Stimulated activated CD4-positive, alpha-beta T cell treated with anti-CD3 and anti-CD28 coated beads, Interleukin-12 subunit alpha, Interleukin-12 subunit beta, amount 100 ng/mL, for 24 hours (primary cell): Measurements from ENCODE around the gene SYDE2.
"Not testable (repeated sequence)": the region's sequence is repeated elsewhere in the genome, so short reads cannot be mapped to it uniquely, and the experiment has no call there.

Experiments used
- DNase-seq, 2 experiments: peaks; one replicate each; pipeline ENCODE4 v3.0.0-alpha.2; 2020; ENCODE audit warnings: low read depth in 2 of 2

Gene SYDE2

GRCh38 chr1:85174503-85174902 is 26.3 kb downstream of the SYDE2 start:
- DNase-seq, result no peak

DNA sequence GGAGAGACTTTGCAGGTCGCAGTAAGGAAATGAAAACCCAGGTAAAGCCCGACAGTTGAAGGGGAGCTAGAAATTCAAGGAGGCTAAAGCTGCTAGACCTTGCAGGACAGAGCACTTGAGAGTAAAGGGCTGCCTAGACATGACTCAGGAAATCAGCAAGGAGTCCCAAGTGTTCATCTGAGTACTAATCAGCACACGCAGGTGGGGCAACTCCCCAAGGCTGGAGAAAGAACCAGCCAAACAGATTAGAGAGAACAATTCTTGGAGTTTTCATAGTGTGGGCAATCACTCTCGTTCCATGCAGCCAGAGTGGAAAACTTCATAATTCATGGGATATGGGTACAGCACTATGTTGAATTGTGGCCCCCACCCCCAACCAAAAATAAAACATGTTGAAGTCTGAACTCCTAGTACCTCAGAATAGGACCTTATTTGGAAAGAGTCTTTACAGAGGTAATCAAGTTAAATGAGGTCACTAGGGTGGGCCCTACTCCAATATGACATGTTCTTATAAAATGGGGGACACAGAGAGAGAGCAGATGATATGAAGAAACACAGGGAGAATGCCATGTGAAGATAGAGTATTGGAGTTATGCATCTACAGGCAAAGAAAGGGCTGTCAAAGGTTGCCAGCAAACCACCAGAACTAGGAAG is 28.0 kb downstream of the SYDE2 start:
- no peak for DNase-seq

GRCh38 chr1:85171721-85172120 is 29.1 kb downstream of the SYDE2 start:
- no peak for DNase-seq

- no peak for DNase-seq
Measured at GRCh38 chr1:85168884-85169283, 31.9 kb downstream of the SYDE2 start.

DNA sequence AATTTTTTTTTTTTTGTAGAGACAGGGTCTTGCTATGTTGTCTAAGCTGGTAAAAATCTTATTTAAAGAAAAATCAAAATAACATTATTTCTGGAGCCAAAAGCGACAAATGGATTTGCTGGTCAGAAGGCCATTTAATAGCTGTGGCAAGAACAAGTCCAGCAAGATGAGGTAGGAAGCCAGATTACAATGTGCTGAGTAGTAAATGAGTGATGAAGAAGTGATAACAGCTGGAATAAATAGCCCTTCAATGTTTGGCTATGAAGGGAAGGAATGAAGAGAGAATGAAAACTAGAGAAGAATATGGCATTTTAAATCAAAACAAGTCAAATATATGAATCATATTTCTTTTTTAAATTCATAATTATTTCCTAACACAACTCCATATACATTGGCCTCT is 34.5 kb downstream of the SYDE2 start:
- no peak for DNase-seq

DNA sequence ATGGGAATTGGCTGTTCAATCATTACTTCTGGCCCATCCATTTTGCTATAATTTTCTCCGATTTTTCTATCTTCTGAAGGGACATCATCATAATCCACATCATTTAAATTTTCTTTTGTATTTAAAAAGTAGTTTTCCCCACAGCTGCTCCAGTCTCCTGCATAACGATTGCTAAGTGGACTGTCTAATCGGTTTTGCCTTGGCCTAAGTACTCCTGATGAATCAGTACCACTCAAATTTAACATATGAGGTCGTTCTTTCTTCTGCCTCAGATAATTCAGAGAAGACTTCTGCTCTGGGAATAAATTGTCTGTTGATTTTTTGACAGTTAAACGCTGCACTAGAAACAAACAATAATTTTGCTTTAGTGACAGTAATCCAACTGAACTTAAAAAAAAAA is 41.9 kb downstream of the SYDE2 start:
- no peak for DNase-seq

- DNase-seq, result no peak
Measured at GRCh38 chr1:85157436-85157835, 43.4 kb downstream of the SYDE2 start.

GRCh38 chr1:85153149-85153891 is 47.5 kb downstream of the SYDE2 start:
- DNase-seq, result no peak

DNA sequence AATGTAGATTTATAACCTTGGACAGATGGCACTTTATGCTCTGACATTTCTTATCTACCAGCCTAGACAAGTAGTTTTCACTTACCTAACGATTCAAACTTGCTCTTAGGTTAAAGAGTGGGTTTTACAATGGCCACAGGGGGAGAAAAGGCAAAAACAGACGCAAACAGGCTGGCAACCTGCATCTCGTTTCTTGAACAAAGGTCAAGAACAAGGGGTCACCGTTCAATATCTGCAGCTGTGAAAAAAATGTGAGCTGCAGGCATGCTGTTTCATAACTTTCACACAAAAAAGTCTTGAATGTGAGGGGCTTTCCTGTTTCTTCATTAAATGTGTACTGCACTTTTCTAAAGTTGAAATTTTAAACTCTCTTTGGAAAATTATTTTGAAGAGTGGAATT is 49.4 kb downstream of the SYDE2 start:
- DNase-seq, result no peak

DNA sequence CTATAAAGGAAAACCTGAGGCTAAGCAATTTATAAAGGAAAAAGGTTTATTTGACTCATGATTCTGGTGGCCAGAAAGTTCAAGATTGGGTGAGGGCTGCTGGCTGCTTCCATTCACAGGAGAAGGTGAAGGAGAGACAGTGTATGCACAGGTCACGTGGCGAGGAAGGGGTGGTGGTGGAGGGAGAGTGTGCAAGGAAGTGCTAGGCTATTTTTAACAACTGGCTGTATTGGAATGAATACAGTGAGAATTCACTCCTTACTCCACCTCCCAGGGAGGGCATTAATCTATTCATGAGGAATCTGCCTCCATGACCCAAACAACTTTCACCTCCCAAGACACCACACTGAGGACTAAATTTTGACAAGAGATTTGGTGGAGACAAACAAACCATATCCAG is 51.0 kb downstream of the SYDE2 start:
- no peak for DNase-seq

DNA sequence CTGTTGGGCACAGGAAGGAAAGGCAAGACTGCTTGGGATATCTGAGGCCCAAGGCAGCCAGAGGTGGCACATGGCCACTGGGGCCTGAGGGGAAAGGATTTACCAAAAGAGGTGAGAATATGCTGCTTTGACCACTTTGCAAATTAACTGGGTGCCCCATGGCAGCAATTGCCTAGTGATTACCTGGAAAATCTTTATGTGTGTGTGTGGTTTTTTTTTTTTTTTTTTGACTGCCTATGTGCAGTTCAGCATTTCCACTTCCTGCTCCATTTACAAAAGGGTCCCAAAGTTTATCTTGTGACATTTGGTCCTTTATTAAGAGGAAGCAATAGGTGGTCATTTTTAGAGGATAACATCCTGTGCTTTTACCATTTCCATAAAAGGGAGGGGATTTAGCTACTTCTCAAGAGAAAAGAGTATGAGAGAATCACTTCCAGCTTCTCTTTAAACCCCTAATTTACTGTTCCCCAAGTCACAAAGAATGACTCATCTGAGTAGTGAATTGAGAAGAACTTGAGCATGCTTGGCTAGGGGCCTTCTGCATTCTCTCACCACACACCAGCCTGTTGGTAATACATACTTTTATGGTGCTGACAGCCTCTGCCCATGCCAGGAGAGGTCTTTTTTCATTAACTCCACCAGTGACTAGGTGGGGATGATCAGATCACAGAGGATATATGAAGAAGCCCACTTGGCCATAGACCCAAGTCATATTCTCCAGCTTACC is 52.1 kb downstream of the SYDE2 start:
- DNase-seq, result no peak

DNA sequence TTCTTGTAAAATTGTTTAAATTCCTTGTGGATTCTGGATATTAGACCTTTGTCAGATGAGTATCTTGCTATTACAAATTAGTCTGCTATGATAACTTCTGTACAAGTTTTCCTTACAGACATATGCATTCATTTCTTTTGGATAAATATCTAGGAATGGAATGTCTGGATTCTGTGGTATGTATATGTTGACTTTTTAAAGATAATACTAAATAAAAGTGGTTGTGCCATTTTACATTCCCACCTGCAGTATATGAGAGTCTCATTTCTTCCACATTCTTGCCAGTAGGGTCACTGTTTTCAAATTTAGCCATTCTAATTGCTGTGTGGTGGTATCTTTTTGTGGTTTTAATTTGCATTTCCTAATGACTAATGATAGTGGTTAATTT is 53.9 kb downstream of the SYDE2 start:
- DNase-seq, result no peak

- DNase-seq, result not testable (repeated sequence)
Measured at GRCh38 chr1:85146298-85146971, 54.4 kb downstream of the SYDE2 start.

DNA sequence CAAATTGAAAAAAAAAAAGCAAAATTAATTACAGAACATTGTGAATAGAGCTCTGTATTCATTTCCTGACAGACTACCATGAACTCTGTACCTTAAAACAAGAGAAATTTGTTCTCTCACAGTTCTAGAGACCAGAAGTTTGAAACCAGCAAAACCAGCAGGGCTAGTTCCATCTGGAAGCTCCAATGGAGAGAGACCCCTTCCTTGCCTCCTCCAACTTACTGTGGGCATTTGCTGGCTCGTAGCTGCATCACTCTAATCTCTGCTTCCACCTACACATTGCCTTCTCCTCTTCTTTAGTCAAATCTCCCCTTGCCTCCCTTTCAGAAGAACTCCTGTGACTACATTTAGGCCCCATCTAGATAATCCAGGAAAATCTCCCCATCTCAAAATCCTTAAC is 56.5 kb downstream of the SYDE2 start:
- DNase-seq, result no peak

- DNase-seq, result no peak
Measured at GRCh38 chr1:85142753-85143152, 58.1 kb downstream of the SYDE2 start.

DNA sequence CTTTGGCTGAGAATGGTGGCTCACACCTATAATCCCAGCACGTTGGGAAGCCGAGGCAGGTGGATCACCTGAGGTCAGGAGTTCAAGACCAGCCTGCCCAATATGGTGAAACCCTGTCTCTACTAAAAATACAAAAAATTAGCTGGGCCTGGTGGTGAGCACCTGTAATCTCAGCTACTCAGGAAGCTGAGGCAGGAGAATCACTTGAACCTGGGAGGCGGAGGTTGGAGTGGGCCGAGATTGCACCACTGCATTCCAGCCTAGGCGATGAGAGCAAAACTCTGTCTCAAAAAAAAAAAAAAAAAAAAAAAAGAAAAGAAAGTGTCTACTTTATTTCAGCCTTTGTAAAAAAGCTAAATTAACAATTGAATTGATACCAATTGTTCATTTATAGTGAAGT is 62.4 kb downstream of the SYDE2 start:
- not testable (repeated sequence) for DNase-seq

DNA sequence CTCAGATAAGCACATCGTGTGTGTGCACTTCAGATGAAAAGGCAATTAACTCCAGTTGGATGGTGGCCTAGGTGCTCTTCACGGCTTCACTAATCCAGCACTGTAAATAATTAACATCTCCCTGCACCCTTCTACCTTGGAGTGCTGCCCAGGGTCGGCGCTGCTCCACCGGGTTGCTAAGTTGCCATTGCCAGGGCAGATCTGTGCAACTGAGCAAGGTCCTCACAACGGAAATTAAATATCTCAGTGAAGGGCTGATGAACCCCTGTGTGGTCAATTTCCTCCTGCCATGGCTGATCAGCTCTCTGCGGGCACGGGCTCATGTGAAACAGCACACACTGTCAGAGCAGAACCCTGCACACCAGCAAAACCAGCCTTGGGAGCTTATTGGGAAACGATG is 63.2 kb downstream of the SYDE2 start:
- DNase-seq, result no peak

GRCh38 chr1:85135392-85135798 is 65.4 kb downstream of the SYDE2 start:
- DNase-seq, result no peak

DNA sequence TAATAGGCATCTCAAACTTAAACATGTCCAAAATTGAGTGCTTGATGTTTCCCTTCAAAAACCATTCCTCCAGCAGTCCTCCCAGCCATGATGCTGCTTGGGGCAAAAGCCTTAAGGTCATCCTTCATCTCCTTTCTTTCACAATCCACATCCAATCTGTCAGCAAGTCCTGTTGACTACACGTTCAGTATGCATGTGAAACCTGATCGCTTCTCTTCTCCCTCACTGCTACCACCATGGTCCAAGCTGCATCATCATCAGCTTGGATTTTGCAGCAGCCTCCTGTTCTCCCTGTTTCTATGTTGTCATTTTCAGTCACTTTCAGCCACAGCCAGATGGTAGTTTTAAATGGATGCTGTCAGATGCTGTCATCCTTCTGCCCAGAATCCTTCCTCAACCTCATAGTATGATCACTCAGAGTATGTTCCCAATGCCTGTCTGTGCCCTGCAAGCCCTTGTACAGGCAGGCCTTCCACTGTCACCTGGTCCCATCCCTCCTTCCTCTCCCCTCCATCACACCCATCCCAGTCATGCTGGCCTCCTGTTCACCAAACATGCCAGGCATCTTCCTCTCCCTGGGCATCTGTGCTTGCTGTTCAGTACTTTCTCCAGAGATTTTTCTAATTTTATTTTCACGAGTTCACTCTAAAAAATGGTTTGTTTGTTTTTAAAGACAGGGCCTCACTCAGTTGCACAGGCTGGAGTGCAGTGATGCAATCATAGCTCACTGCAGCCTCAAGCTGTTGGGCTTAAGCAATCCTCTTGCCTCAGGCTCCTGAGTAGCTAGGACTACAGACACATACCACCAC is 66.0 kb downstream of the SYDE2 start:
- no peak for DNase-seq

- no peak for DNase-seq
Measured at GRCh38 chr1:85133565-85134159, 67.2 kb downstream of the SYDE2 start.

DNA sequence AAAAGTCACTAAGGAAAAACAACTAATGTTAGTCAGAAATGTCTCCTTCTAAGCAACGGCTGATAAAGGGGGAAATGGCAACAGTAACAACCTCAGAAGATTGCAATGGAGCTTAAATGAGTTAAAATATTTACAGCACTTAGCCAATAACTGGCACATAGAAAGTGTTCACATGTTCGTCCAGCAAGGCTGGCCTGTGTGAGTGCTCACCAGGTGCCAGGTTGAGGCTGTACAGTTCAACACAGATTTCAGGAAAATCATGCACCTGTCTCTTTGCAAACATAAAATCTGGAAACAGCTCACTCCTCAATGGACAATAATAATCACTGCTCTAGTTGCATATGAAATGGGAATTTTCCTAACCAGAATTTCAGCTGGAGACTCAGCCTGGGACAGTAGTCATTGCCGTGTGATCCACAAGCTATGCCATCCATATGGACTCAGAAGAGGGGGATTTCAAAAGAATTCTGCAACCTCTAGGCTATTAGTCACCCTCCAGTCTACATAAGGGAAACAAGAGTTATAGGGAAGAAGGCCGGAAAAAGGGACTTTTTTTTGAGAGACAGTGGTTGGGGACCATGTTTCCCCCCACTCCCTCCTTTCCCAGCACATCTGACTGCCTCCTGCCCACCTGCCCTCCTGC is 68.6 kb downstream of the SYDE2 start:
- no peak for DNase-seq
